ENCODE results near the gene JAML. TPM values are rescaled to one million over a fixed set of nuclear protein-coding genes. Genes with fewer than 3 reads are reported as not detected.

Gene JAML
- total and polyA plus RNA-seq, 2 of the 13 experiments (the other 11 are each of a cell fraction or from before 2014, with no cell fraction given) = 2.0 to 3.3 TPM

DNA sequence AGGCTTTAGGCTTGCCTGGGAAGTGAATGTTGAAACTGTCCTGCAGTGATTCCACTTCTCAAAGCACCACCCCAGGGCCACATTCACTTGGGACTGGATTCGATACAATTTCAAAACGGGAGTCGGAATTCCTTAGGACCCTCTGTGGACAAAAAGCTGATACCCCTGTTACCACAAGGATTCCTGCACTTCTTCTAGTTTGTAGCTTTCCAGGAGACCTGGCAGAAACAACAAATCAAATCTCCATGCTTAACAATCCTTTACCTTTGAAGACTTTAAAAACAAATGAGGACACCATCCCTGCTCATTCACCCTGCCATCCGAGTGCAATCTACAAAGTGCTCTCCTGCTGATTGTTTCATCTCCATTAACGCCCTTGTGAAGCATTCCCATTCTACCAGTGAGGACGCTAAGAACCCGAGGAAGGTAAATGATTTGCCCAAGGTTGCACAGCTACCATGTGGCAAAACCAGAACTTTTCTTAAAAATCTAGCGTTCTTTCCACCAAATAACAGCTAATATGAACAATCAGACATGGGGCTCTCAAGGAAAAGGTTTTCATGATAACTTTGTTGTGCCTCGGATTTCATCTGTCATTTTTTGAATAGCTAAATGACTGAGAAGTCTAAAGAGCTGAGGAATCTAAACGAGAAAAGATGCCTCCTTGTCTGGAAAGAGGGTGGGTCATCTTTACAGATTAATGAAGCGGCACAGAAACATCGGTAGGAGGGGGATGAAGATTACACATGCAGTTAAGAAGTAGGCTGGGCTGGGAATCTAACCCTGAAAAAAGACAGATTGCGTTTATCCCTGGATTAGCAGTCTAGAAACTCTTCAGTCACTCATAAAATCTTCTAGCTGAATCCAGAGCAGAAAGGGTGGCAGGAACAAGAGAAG, 40.0 kb upstream of the JAML start (continued):
- TF ChIP-seq, protein P1, sequence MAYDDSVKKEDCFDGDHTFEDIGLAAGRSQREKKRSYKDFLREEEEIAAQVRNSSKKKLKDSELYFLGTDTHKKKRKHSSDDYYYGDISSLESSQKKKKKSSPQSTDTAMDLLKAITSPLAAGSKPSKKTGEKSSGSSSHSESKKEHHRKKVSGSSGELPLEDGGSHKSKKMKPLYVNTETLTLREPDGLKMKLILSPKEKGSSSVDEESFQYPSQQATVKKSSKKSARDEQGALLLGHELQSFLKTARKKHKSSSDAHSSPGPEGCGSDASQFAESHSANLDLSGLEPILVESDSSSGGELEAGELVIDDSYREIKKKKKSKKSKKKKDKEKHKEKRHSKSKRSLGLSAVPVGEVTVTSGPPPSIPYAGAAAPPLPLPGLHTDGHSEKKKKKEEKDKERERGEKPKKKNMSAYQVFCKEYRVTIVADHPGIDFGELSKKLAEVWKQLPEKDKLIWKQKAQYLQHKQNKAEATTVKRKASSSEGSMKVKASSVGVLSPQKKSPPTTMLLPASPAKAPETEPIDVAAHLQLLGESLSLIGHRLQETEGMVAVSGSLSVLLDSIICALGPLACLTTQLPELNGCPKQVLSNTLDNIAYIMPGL (CRISPR knock-in tag; IDR thresholded peaks at IDR 0.05; ENCODE audit: borderline replicate concordance in 1 of 2, low read depth in 1 of 2) = peak in 1 of 2 experiments; percentile 15; a peak in 1 of 4 replicates
- TF ChIP-seq ARNT2 (CRISPR knock-in tag; IDR thresholded peaks at IDR 0.05; ENCODE audit: low read depth) (no peak), BRD4 (CRISPR knock-in tag; IDR thresholded peaks at IDR 0.05) (no peak)
- TF ChIP-seq, protein P2, sequence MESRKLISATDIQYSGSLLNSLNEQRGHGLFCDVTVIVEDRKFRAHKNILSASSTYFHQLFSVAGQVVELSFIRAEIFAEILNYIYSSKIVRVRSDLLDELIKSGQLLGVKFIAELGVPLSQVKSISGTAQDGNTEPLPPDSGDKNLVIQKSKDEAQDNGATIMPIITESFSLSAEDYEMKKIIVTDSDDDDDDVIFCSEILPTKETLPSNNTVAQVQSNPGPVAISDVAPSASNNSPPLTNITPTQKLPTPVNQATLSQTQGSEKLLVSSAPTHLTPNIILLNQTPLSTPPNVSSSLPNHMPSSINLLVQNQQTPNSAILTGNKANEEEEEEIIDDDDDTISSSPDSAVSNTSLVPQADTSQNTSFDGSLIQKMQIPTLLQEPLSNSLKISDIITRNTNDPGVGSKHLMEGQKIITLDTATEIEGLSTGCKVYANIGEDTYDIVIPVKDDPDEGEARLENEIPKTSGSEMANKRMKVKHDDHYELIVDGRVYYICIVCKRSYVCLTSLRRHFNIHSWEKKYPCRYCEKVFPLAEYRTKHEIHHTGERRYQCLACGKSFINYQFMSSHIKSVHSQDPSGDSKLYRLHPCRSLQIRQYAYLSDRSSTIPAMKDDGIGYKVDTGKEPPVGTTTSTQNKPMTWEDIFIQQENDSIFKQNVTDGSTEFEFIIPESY (CRISPR knock-in tag; IDR thresholded peaks at IDR 0.05) = no peak
- TF ChIP-seq, protein P3, sequence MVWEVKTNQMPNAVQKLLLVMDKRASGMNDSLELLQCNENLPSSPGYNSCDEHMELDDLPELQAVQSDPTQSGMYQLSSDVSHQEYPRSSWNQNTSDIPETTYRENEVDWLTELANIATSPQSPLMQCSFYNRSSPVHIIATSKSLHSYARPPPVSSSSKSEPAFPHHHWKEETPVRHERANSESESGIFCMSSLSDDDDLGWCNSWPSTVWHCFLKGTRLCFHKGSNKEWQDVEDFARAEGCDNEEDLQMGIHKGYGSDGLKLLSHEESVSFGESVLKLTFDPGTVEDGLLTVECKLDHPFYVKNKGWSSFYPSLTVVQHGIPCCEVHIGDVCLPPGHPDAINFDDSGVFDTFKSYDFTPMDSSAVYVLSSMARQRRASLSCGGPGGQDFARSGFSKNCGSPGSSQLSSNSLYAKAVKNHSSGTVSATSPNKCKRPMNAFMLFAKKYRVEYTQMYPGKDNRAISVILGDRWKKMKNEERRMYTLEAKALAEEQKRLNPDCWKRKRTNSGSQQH (CRISPR knock-in tag; IDR thresholded peaks at IDR 0.05; ENCODE audit: low read depth) = 0 out of 2 replicates have a peak, but pooled peaks have one; percentile 20
